Trophoblast cell (in vitro differentiated cells and primary cell): ENCODE results near the gene CFAP119.

Experiments used
- DNase-seq, 2 donors: peaks; one replicate each; pipeline ENCODE4 v3.0.0-alpha.2; 2016
- H2AFZ ChIP-seq: 2 replicates; pipeline ENCODE4 v1.6.1; 2013; ENCODE audit warnings: low read length, moderate library complexity, mild to moderate bottlenecking; ENCODE audit not compliant: insufficient read depth, poor library complexity
- H2AK5ac ChIP-seq: 2 replicates; pipeline ENCODE4 v1.6.1; 2013; ENCODE audit warnings: mild to moderate bottlenecking, low read length
- H2BK120ac ChIP-seq: 2 replicates; pipeline ENCODE4 v1.6.1; 2013; ENCODE audit warnings: low read length, mild to moderate bottlenecking, moderate library complexity; ENCODE audit not compliant: insufficient read depth, poor library complexity
- H2BK12ac ChIP-seq: 2 replicates; pipeline ENCODE4 v1.6.1; 2013; ENCODE audit warnings: mild to moderate bottlenecking, low read length, moderate library complexity
- H2BK5ac ChIP-seq: 2 replicates; pipeline ENCODE4 v1.6.1; 2013; ENCODE audit warnings: low read length, low read depth, moderate library complexity, mild to moderate bottlenecking; ENCODE audit not compliant: poor library complexity
- H3K14ac ChIP-seq: 2 replicates; pipeline ENCODE4 v1.6.1; 2013; ENCODE audit warnings: mild to moderate bottlenecking, low read length
- H3K18ac ChIP-seq: 2 replicates; pipeline ENCODE4 v1.6.1; 2013; ENCODE audit warnings: mild to moderate bottlenecking, low read length
- H3K23ac ChIP-seq: 2 replicates; pipeline ENCODE4 v1.6.1; 2013; ENCODE audit warnings: low read length
- H3K27ac ChIP-seq: 2 replicates; pipeline ENCODE4 v1.5.1; 2013; ENCODE audit warnings: low read depth, mild to moderate bottlenecking, inconsistent platforms, low read length, moderate library complexity
- H3K27me3 ChIP-seq: 2 replicates; pipeline ENCODE4 v1.6.1; 2013; ENCODE audit warnings: inconsistent platforms, mild to moderate bottlenecking, low read length, moderate library complexity; ENCODE audit not compliant: insufficient read depth
- H3K36me3 ChIP-seq, 2 experiments: 1 replicate in 1 of 2; 2 replicates in 1 of 2; pipeline ENCODE4 v1.6.1; 2013; ENCODE audit warnings: low read length in 2 of 2, mild to moderate bottlenecking in 2 of 2, moderate library complexity in 1 of 2; ENCODE audit not compliant: insufficient read depth in 2 of 2, control insufficient read depth in 1 of 2
- H3K4ac ChIP-seq: 2 replicates; pipeline ENCODE4 v1.6.1; 2013; ENCODE audit warnings: low read depth, mild to moderate bottlenecking, low read length, moderate library complexity
- H3K4me1 ChIP-seq, 2 experiments: 1 replicate in 1 of 2; 2 replicates in 1 of 2; pipeline ENCODE4 v1.6.1; 2013; ENCODE audit warnings: low read length in 2 of 2, mild to moderate bottlenecking in 2 of 2, moderate library complexity in 1 of 2; ENCODE audit not compliant: insufficient read depth in 2 of 2, control insufficient read depth in 1 of 2
- H3K4me2 ChIP-seq: 2 replicates; pipeline ENCODE4 v1.6.1; 2013; ENCODE audit warnings: inconsistent platforms, mild to moderate bottlenecking, low read length, moderate library complexity
- H3K4me3 ChIP-seq: 2 replicates; pipeline ENCODE4 v1.5.1; 2013; ENCODE audit warnings: mild to moderate bottlenecking, low read depth, low read length, inconsistent platforms
- H3K79me1 ChIP-seq: one replicate; pipeline ENCODE4 v1.6.1; 2013; ENCODE audit warnings: low read length
- H3K79me2 ChIP-seq: 2 replicates; pipeline ENCODE4 v1.6.1; 2013; ENCODE audit warnings: low read length, mild to moderate bottlenecking; ENCODE audit not compliant: control insufficient read depth, insufficient read depth, poor library complexity
- H3K9ac ChIP-seq: 2 replicates; pipeline ENCODE4 v1.6.1; 2013; ENCODE audit warnings: mild to moderate bottlenecking, low read length
- H3K9me3 ChIP-seq: 2 replicates; pipeline ENCODE4 v1.6.1; 2013; ENCODE audit warnings: low read depth, mild to moderate bottlenecking, control low read depth, inconsistent platforms, low read length; ENCODE audit not compliant: insufficient read depth
- H4K12ac ChIP-seq: 2 replicates; pipeline ENCODE4 v1.6.1; 2013; ENCODE audit warnings: low read depth, mild to moderate bottlenecking, low read length, moderate library complexity
- H4K8ac ChIP-seq: 2 replicates; pipeline ENCODE4 v1.6.1; 2013; ENCODE audit warnings: low read depth, mild to moderate bottlenecking, low read length, moderate library complexity
- H4K91ac ChIP-seq: one replicate; pipeline ENCODE4 v1.6.1; 2013; ENCODE audit warnings: low read depth, mild to moderate bottlenecking, low read length, moderate library complexity
- WGBS: extraction: QIAGEN DNeasy Blood & Tissue Kit; methylation state at CpG from one replicate; pipeline ENCODE4 v1.1.7; 2013; ENCODE audit warnings: missing lambda C conversion rate; ENCODE audit not compliant: insufficient read length, insufficient coverage; ENCODE audit errors: extremely low coverage; 5-methylcytosine and 5-hydroxymethylcytosine counted together

CFAP119 gene

GRCh38 chr16:30774367-30775130, 12.7 kb upstream of the CFAP119 start:
- Histone ChIP-seq H3K14ac (peak overlapping the region; percentile 56), H3K79me2 (peaks cover 9% of the 10 kb centered on the region), H3K9me3 (peaks cover 2% of the 10 kb centered on the region), H2BK12ac (no peak overlapping the region), H2BK120ac (peak overlapping the region; percentile 8), H4K91ac (peak overlapping the region; percentile 93), H3K27me3 (no peaks in the 10 kb centered on the region), H3K4me3 (peak overlapping the region; percentile 55), H2BK5ac (no peak overlapping the region), H3K23ac (no peak overlapping the region), H2AFZ (peak overlapping the region; percentile 6), H4K8ac (peak overlapping the region; percentile 75), H4K12ac (peak overlapping the region; percentile 56), H3K4me2 (peak overlapping the region; percentile 97), H3K4me1 (peaks cover 4 to 11% of the 10 kb centered on the region in 2 experiments), H3K18ac (no peak overlapping the region), H2AK5ac (peak overlapping the region; percentile 58), H3K4ac (peak overlapping the region; percentile 20), H3K9ac (peak overlapping the region; percentile 70), H3K36me3 (peaks cover 47 to 51% of the 10 kb centered on the region in 2 experiments), H3K27ac (no peak overlapping the region), H3K79me1 (peaks cover 11% of the 10 kb centered on the region)
- no CpG with 5 or more reads among the region's 8 CpGs for WGBS
- DNase-seq: peak in 1 of 2 donors; percentile 21

DNA sequence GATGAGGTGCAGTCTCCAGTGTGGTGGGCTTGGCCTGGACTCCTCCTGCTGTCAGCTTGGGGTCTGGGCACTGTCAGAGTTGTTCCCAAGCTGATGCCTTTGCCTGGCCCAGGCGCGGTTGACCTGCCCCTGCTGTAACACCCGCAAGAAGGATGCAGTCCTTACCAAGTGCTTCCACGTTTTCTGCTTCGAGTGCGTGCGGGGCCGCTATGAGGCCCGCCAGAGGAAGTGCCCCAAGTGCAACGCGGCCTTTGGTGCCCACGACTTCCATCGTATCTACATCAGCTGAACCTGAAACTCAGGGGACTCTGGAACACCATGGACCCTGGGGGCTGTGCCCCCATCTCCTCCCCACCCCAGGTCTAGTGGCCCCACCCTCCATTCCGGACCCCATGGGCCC, 12.0 kb upstream of the CFAP119 start:
- Histone ChIP-seq H3K4me3 (no peak overlapping the region), H3K4me2 (no peak overlapping the region), H3K79me1 (peaks cover 11% of the 10 kb centered on the region), H3K27ac (no peak overlapping the region), H3K23ac (no peak overlapping the region), H3K4ac (no peak overlapping the region), H4K8ac (no peak overlapping the region), H2AFZ (no peak overlapping the region), H3K4me1 (peaks cover 4 to 11% of the 10 kb centered on the region in 2 experiments), H2BK5ac (no peak overlapping the region), H4K91ac (no peak overlapping the region), H3K18ac (no peak overlapping the region), H2AK5ac (no peak overlapping the region), H2BK12ac (no peak overlapping the region), H4K12ac (no peak overlapping the region), H3K9ac (no peak overlapping the region), H3K27me3 (no peaks in the 10 kb centered on the region), H2BK120ac (no peak overlapping the region), H3K36me3 (peaks cover 54 to 58% of the 10 kb centered on the region in 2 experiments), H3K9me3 (peaks cover 3% of the 10 kb centered on the region), H3K79me2 (peaks cover 9% of the 10 kb centered on the region), H3K14ac (no peak overlapping the region)
- no peak for DNase-seq
- WGBS: no CpG with 5 or more reads among the region's 14 CpGs

DNA sequence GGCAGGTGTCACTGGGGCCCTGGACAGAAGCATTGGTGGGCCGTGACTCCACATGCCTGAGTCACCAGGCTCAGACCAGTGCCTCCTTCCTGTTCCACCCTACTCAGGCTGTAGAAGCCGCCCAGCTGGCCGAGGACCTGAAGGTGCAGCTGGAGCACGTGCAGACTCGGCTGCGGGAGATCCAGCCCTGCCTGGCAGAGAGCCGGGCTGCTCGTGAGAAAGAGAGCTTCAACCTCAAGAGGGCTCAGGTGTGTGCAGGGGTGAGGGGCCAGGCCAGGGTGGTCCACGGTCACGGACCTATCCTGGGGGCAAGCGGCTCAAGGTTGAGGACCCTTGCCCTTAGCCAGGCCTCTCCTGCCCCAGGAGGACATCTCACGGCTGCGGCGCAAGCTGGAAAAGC, 9.9 kb upstream of the CFAP119 start:
- no peak overlapping the region for H3K4me3 ChIP-seq
- H3K36me3 ChIP-seq: peaks cover 70 to 75% of the 10 kb centered on the region in 2 experiments
- no peak overlapping the region for H4K91ac ChIP-seq
- no peak for DNase-seq
- no peak overlapping the region for H3K4me2 ChIP-seq
- no peak overlapping the region for H3K4ac ChIP-seq
- peaks cover 3% of the 10 kb centered on the region for H3K9me3 ChIP-seq
- no peak overlapping the region for H2BK12ac ChIP-seq
- H3K27me3 ChIP-seq: no peaks in the 10 kb centered on the region
- no peak overlapping the region for H2AFZ ChIP-seq
- peaks cover 4 to 9% of the 10 kb centered on the region in 2 experiments for H3K4me1 ChIP-seq
- H2BK120ac ChIP-seq: no peak overlapping the region
- H3K23ac ChIP-seq: no peak overlapping the region
- H3K79me1 ChIP-seq: peaks cover 11% of the 10 kb centered on the region
- H2AK5ac ChIP-seq: no peak overlapping the region
- H4K12ac ChIP-seq: no peak overlapping the region
- H3K27ac ChIP-seq: no peak overlapping the region
- no peak overlapping the region for H3K9ac ChIP-seq
- H3K79me2 ChIP-seq: peaks cover 9% of the 10 kb centered on the region
- no peak overlapping the region for H3K14ac ChIP-seq
- no peak overlapping the region for H4K8ac ChIP-seq
- no peak overlapping the region for H3K18ac ChIP-seq
- no CpG with 5 or more reads among the region's 14 CpGs for WGBS
- no peak overlapping the region for H2BK5ac ChIP-seq

- no peak overlapping the region for H3K18ac ChIP-seq
- no peak overlapping the region for H2AK5ac ChIP-seq
- no peak overlapping the region for H3K4ac ChIP-seq
- no CpG with 5 or more reads among the region's 17 CpGs for WGBS
- H4K8ac ChIP-seq: no peak overlapping the region
- no peak overlapping the region for H3K27ac ChIP-seq
- H3K9me3 ChIP-seq: peaks cover 3% of the 10 kb centered on the region
- no peak overlapping the region for H3K9ac ChIP-seq
- H3K4me2 ChIP-seq: no peak overlapping the region
- H3K79me2 ChIP-seq: no peaks in the 10 kb centered on the region
- H4K12ac ChIP-seq: no peak overlapping the region
- no peak overlapping the region for H2BK12ac ChIP-seq
- no peaks in the 10 kb centered on the region for H3K27me3 ChIP-seq
- no peak overlapping the region for H2BK120ac ChIP-seq
- DNase-seq: no peak
- no peak overlapping the region for H3K23ac ChIP-seq
- no peak overlapping the region for H3K14ac ChIP-seq
- no peak overlapping the region for H2BK5ac ChIP-seq
- no peak overlapping the region for H4K91ac ChIP-seq
- H3K79me1 ChIP-seq: no peaks in the 10 kb centered on the region
- H3K36me3 ChIP-seq: peaks cover 85 to 92% of the 10 kb centered on the region in 2 experiments
- H3K4me3 ChIP-seq: no peak overlapping the region
- no peaks in the 10 kb centered on the region for H3K4me1 ChIP-seq
- H2AFZ ChIP-seq: no peak overlapping the region
These were observed 7.7 kb upstream of the CFAP119 start for GRCh38 chr16:30769379-30770089.
